K562 (cell line): Measurements from ENCODE around the gene SLC38A8. TPM values are rescaled to one million over a fixed set of nuclear protein-coding genes. Genes with fewer than 3 reads are reported as not detected.

Experiments used
- ATAC-seq: fragments of 200-7000 bp; cut with Tn5 transposase; 3 replicates; pipeline ENCODE4 v1.9.1; 2020; ENCODE audit warnings: moderate library complexity
- BruUV-seq: library from RNA; stranded (reverse); fragments of 400-500 nt; replicated peaks from 2 replicates; lab custom pipeline; 2021; lab: Mats Ljungman, UMichigan
- CTCF ChIA-PET: fragments of 300-600 bp; formaldehyde crosslinking; extraction: SDS; loops from one replicate; lab custom pipeline; 2021; ENCODE audit warnings: low intra/inter-chr PET ratio; lab: Yijun Ruan, JAX
- POLR2A ChIA-PET: fragments of 300-600, 350-650 bp; sonication (Branson Sonifier 250); formaldehyde crosslinking; extraction: SDS; loops from one replicate; lab custom pipeline; 2021; ENCODE audit warnings: antibody characterized with exemption, inconsistent platforms; lab: Yijun Ruan, JAX
- DNase-seq, 4 experiments: peaks; one replicate each; pipeline versions ENCODE4 v3.0.0 to v3.0.0-alpha.2; 2011 to 2018; ENCODE audit warnings: low spot score in 3 of 4, mixed read lengths in 3 of 4; ENCODE audit errors: extremely low read depth in 1 of 4
- FAIRE-seq: peaks from 2 replicates; lab custom pipeline; 2011; peaks lifted over from hg19 to GRCh38; lab: Jason Lieb, UNC
- H2AFZ ChIP-seq: 2 replicates; pipeline ENCODE4 v1.6.0; 2011; ENCODE audit warnings: low read depth, low read length, control low read depth, inconsistent platforms
- H3K27ac ChIP-seq: fragments of 200-600 bp; 3 replicates; pipeline ENCODE4 v1.8.0; 2011; ENCODE audit warnings: low read depth, mild to moderate bottlenecking, control low read depth, inconsistent platforms, low read length, moderate library complexity, mixed read lengths; ENCODE audit errors: extremely low read depth
- H3K27me3 ChIP-seq, 2 experiments: fragments of 300-600 bp in 1 of 2; 2 replicates in 1 of 2; 3 replicates in 1 of 2; pipeline versions ENCODE4 v1.6.0 to v1.8.0; 2011; ENCODE audit warnings: inconsistent platforms in 2 of 2, low read length in 2 of 2, mild to moderate bottlenecking in 1 of 2, mixed read lengths in 1 of 2, moderate library complexity in 1 of 2; ENCODE audit not compliant: control insufficient read depth in 2 of 2, insufficient read depth in 2 of 2
- H3K36me3 ChIP-seq: fragments of 300-600 bp; 3 replicates; pipeline ENCODE4 v1.8.0; 2011; ENCODE audit warnings: mild to moderate bottlenecking, low read length, inconsistent platforms; ENCODE audit not compliant: control insufficient read depth, insufficient read depth
- H3K4me1 ChIP-seq, 2 experiments: fragments of 200-600 bp in 1 of 2; replicated peaks in 1 of 2; 2 replicates in 1 of 2; 3 replicates in 1 of 2; pipeline versions ENCODE4 v1.5.1 to v1.8.0; 2011; ENCODE audit warnings: inconsistent platforms in 2 of 2, low read length in 2 of 2, mild to moderate bottlenecking in 1 of 2, mixed read lengths in 1 of 2, moderate library complexity in 1 of 2; ENCODE audit not compliant: control insufficient read depth in 2 of 2, insufficient read depth in 2 of 2
- H3K4me2 ChIP-seq: 2 replicates; pipeline ENCODE4 v1.6.1; 2011; ENCODE audit warnings: low read length, control low read depth, inconsistent platforms, mixed read lengths; ENCODE audit not compliant: insufficient read depth
- H3K4me3 ChIP-seq: fragments of 200-600 bp; sonication (generic), shearing (Covaris generic); 2 replicates; pipeline ENCODE4 v1.5.1; 2016; ENCODE audit warnings: control low read depth, inconsistent platforms
- H3K79me2 ChIP-seq: fragments of 200-600 bp; 3 replicates; pipeline ENCODE4 v1.8.0; 2011; ENCODE audit warnings: low read length, inconsistent platforms; ENCODE audit not compliant: control insufficient read depth, insufficient read depth
- H3K9ac ChIP-seq, 2 experiments: 2 replicates each; pipeline versions ENCODE4 v1.6.0 to v1.6.1; 2011; ENCODE audit warnings: low read depth in 2 of 2, low read length in 2 of 2, control low read depth in 1 of 2, inconsistent platforms in 1 of 2, mild to moderate bottlenecking in 1 of 2, mixed read lengths in 1 of 2; ENCODE audit not compliant: insufficient read depth in 1 of 2
- H3K9me1 ChIP-seq: one replicate; pipeline ENCODE4 v1.6.0; 2011; ENCODE audit warnings: inconsistent platforms, mild to moderate bottlenecking, low read length, moderate library complexity; ENCODE audit not compliant: control insufficient read depth, insufficient read depth
- H3K9me3 ChIP-seq: replicated peaks from 2 replicates; pipeline ENCODE4 v1.5.1; 2011; ENCODE audit warnings: low read depth, low read length, inconsistent platforms; ENCODE audit not compliant: control insufficient read depth, insufficient read depth
- H4K20me1 ChIP-seq: replicated peaks from 2 replicates; pipeline ENCODE4 v1.6.1; 2011; ENCODE audit warnings: low read length, inconsistent platforms, mixed read lengths; ENCODE audit not compliant: control insufficient read depth, insufficient read depth
- AFF4 ChIP-seq: sonication (generic); formaldehyde crosslinking; IDR thresholded peaks from 2 replicates; pipeline ENCODE4 v1.8.0; 2023; ENCODE audit warnings: mild to moderate bottlenecking, missing genetic modification reagents
- C11orf30 ChIP-seq: fragments of 450-650 bp; IDR thresholded peaks from 2 replicates; pipeline ENCODE4 v1.6.1; 2016; ENCODE audit warnings: low read depth, mild to moderate bottlenecking
- CTBP1 ChIP-seq: fragments of 450-650 bp; IDR thresholded peaks from 2 replicates; pipeline ENCODE4 v1.6.1; 2016; ENCODE audit warnings: borderline replicate concordance
- ETV6 ChIP-seq, 3 experiments: fragments of 150-350 bp in 1 of 3; sonication (generic) in 1 of 3; formaldehyde crosslinking in 1 of 3; IDR thresholded peaks; 2 replicates each; pipeline versions ENCODE4 v1.6.1 to v1.8.0; 2014 to 2022; ENCODE audit warnings: borderline replicate concordance in 2 of 3, low read depth in 2 of 3, antibody characterized with exemption in 1 of 3, low read length in 1 of 3, mild to moderate bottlenecking in 1 of 3, missing genetic modification reagents in 1 of 3
- JUND ChIP-seq, 2 experiments: IDR thresholded peaks; 2 replicates in 1 of 2; 3 replicates in 1 of 2; pipeline ENCODE4 v1.6.1; 2011; ENCODE audit warnings: borderline replicate concordance in 2 of 2, low read depth in 2 of 2, low read length in 2 of 2, improper control_type of control experiment in 1 of 2, missing biosample characterization in 1 of 2, missing genetic modification characterization in 1 of 2, missing genetic modification reagents in 1 of 2
- KLF1 ChIP-seq: fragments of 450-650 bp; IDR thresholded peaks from 2 replicates; pipeline ENCODE4 v1.6.1; 2016; ENCODE audit warnings: missing genetic modification characterization, missing compliant biosample characterization
- MAFF ChIP-seq: IDR thresholded peaks from 2 replicates; pipeline ENCODE4 v1.6.1; 2012; ENCODE audit warnings: low read length, improper control_type of control experiment
- MAFG ChIP-seq: fragments of 450-650 bp; conservative IDR thresholded peaks from 2 replicates; pipeline ENCODE4 v1.6.1; 2016; ENCODE audit warnings: missing genetic modification characterization, missing compliant biosample characterization
- MAFK ChIP-seq: IDR thresholded peaks from 2 replicates; pipeline ENCODE4 v1.6.1; 2011; ENCODE audit warnings: low read length, improper control_type of control experiment
- POLR3G ChIP-seq: IDR thresholded peaks from 2 replicates; pipeline ENCODE4 v1.6.1; 2011; ENCODE audit not compliant: insufficient read length, insufficient replicate concordance; ENCODE audit errors: extremely low read depth
- SREBF2 ChIP-seq: sonication (generic); formaldehyde crosslinking; IDR thresholded peaks from 2 replicates; pipeline ENCODE4 v1.4.0; 2020; ENCODE audit warnings: mild to moderate bottlenecking, missing genetic modification reagents
- ZNF263 ChIP-seq: sonication (generic); formaldehyde crosslinking; IDR thresholded peaks from 2 replicates; pipeline ENCODE4 v1.8.0; 2022; ENCODE audit warnings: mild to moderate bottlenecking, missing genetic modification reagents, borderline replicate concordance
- ZNF316 ChIP-seq: fragments of 450-650 bp; IDR thresholded peaks from 2 replicates; pipeline ENCODE4 v1.6.1; 2016
- WGBS: fragments of 100-300 bp; shearing (Covaris generic); methylation state at CpG from one replicate; pipeline ENCODE4 v1.1.6; 2016; ENCODE audit warnings: low coverage, mixed read lengths; ENCODE audit not compliant: insufficient coverage; ENCODE audit errors: missing lambda C conversion rate; 5-methylcytosine and 5-hydroxymethylcytosine counted together
- in situ Hi-C: fragments of 300-500 bp; cut with MboI; formaldehyde crosslinking; loops from 4 replicates; pipeline ENCODE4 v1.15.0; 2018; ENCODE audit warnings: inconsistent platforms, mixed read lengths
- intact Hi-C: fragments of 100-400 bp; cut with micrococcal nuclease; formaldehyde crosslinking; loops from 2 replicates; pipeline ENCODE4 v1.14.2; 2022
- polyA plus RNA-seq, 8 experiments: library from polyadenylated mRNA; depleted of rRNA in 4 of 8; stranded (reverse) in 5 of 8; unstranded in 3 of 8; fragments of >200 nt; fragmentation: Nextera tagmentation in 2 of 8; fragmentation: Illumina TruSeq in 1 of 8; extraction: Ambion mirVana in 2 of 8; extraction: Trizol in 1 of 8; gene quantifications; 2 replicates each; pipeline versions ENCODE4 v1.2.1 to v1.2.3, GENCODE V29; 2011 to 2014; ENCODE audit warnings: inconsistent platforms in 1 of 8, missing spikeins in 1 of 8
- total RNA-seq, 7 experiments: library from RNA; depleted of rRNA in 6 of 7; stranded (reverse); fragments of >200 nt in 6 of 7; fragmentation: Illumina TruSeq in 2 of 7; extraction: Trizol in 2 of 7; gene quantifications; 2 replicates each; pipeline versions ENCODE4 v1.2.1 to v1.2.3, GENCODE V29; 2011 to 2021; ENCODE audit warnings: low replicate concordance in 1 of 7

Gene SLC38A8
- total and polyA plus RNA-seq, 9 of the 15 experiments (the other 6 are each of a cell fraction or from before 2014, with no cell fraction given) = 0.28 TPM; not detected in 8

DNA sequence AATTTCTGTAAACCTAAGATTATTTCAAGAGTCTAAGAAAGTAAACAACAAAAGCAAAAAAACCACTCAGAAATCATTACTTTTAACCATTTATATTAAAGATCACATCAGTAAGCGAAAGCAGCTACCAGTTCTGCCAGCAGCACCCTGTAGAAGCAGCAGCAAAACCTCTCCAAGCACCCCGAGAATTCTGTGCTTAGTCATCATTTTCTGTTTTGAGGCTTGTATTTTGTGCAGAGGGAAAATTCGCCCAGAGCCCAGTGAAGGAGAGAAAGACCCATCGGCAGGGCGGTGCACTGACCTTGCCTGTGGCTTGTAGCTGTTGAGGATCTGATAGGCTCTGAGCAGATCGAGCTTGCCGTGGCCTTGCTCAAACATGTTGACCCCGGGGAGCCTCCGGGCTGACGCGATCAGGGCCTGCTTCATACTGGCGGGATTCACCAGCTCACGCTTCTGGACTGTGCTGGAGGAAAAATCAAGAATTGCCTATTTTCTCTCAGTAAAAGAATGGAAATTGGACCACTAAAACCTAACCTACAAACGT lies 38.9 kb upstream of the SLC38A8 start:
- intact Hi-C loops (loop anchor here (10.0 kb wide), 1 partner anchor 403 kb away; no protein-coding TSS in a partner anchor), in situ Hi-C loops (loop anchor here (5.0 kb wide), 1 partner anchor 86 kb away; no protein-coding TSS in a partner anchor)
- Histone ChIP-seq H3K4me2 (no peak overlapping the region), H3K36me3 (peaks cover 81% of the 10 kb centered on the region), H4K20me1 (no peaks in the 10 kb centered on the region), H3K9ac (no peak overlapping the region), H3K9me3 (no peaks in the 10 kb centered on the region), H3K4me1 (peaks cover 0 to 3% of the 10 kb centered on the region in 2 experiments; a peak in 1 of 5 replicates), H3K4me3 (no peak overlapping the region), H3K27me3 (no peaks in the 10 kb centered on the region), H3K9me1 (no peaks in the 10 kb centered on the region), H3K27ac (no peak overlapping the region), H3K79me2 (no peaks in the 10 kb centered on the region), H2AFZ (no peak overlapping the region)
- CTCF ChIA-PET = no interaction called here
- no peak for ATAC-seq
- WGBS = 78% methylated on average over 14 of the region's 14 CpGs
- no peak for DNase-seq
- POLR2A ChIA-PET = interaction anchor here (0.7 to 1.1 kb wide), 2 partner anchors 10 to 128 kb away, joined by 4 read pairs; no protein-coding TSS in a partner anchor
- no peak for FAIRE-seq
- BruUV-seq = no TSS peak
- TF ChIP-seq C11orf30 (peak; percentile 73; the same call in 1 of the 2 replicates), JUND (IDR thresholded peaks at IDR 0.05; ENCODE audit: borderline replicate concordance, low read depth, low read length) (no peak), JUND (tag; IDR thresholded peaks at IDR 0.05; ENCODE audit: borderline replicate concordance, low read depth, low read length) (no peak), POLR3G (no peak), KLF1 (tag) (no peak), MAFG (tag) (peak; percentile 63), CTBP1 (no peak), ZNF263 (CRISPR knock-in tag) (no peak), AFF4 (CRISPR knock-in tag) (no peak), SREBF2 (CRISPR knock-in tag) (no peak), MAFF (peak; percentile 71), ZNF316 (peak; percentile 83), MAFK (0 out of 2 replicates have a peak, but pooled peaks have one; percentile 60), ETV6 (IDR thresholded peaks at IDR 0.05; ENCODE audit: borderline replicate concordance in 1 of 2, low read depth in 2 of 2, low read length in 1 of 2) (no peak), ETV6 (CRISPR knock-in tag; IDR thresholded peaks at IDR 0.05; ENCODE audit: borderline replicate concordance) (no peak)
